GM12872 (cell line): ENCODE results near the gene PAPOLA.

ENCODE experiments used
- TF ChIP-seq, protein P1 (sequence below): IDR thresholded peaks from 3 replicates; pipeline ENCODE4 v1.5.1; 2011; ENCODE audit warnings: low read depth, mild to moderate bottlenecking, low read length, moderate library complexity; ENCODE audit not compliant: insufficient read depth

Gene PAPOLA

DNA sequence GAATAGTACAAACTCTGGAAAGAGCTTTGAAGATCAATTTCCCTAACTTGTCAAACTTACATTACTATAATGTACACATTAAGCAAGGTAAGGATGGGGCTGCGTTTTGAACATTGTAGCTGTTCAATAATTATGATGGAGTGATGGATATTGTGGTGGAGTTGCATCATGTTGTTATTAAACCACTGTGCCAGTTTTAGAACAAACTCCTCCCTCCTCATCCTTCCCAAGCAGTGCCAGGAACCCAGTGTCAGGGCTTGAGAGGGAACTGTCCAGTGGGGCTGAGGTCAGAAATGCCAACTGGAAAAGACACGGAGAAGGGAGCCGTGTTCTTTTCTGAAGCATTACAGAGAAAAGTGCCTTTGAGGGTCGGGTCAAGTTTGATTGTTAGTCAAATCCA, 31.9 kb upstream of the PAPOLA start:
- TF ChIP-seq, protein P1, sequence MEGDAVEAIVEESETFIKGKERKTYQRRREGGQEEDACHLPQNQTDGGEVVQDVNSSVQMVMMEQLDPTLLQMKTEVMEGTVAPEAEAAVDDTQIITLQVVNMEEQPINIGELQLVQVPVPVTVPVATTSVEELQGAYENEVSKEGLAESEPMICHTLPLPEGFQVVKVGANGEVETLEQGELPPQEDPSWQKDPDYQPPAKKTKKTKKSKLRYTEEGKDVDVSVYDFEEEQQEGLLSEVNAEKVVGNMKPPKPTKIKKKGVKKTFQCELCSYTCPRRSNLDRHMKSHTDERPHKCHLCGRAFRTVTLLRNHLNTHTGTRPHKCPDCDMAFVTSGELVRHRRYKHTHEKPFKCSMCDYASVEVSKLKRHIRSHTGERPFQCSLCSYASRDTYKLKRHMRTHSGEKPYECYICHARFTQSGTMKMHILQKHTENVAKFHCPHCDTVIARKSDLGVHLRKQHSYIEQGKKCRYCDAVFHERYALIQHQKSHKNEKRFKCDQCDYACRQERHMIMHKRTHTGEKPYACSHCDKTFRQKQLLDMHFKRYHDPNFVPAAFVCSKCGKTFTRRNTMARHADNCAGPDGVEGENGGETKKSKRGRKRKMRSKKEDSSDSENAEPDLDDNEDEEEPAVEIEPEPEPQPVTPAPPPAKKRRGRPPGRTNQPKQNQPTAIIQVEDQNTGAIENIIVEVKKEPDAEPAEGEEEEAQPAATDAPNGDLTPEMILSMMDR, result no peak

DNA sequence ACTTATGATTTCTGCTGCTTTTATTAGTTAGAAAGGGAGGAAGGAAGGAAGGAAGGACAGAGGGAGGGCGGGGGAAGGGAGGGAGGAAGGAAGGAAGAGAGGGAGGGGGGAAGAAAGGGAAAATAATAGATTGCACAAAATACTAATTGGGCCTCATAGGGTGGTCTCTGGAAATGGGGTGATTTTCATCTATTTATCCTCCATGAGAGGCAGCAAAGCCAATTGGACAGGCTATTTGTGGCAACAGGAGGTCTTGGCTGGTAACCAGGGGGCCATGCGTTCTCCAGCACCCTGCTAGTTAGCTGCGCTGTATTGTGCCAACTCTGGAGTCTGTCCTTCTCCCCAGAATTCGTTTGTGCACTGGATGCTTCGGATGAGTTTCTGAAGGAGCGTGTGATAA, 24.1 kb upstream of the PAPOLA start:
- TF ChIP-seq, protein P1, result no peak

DNA sequence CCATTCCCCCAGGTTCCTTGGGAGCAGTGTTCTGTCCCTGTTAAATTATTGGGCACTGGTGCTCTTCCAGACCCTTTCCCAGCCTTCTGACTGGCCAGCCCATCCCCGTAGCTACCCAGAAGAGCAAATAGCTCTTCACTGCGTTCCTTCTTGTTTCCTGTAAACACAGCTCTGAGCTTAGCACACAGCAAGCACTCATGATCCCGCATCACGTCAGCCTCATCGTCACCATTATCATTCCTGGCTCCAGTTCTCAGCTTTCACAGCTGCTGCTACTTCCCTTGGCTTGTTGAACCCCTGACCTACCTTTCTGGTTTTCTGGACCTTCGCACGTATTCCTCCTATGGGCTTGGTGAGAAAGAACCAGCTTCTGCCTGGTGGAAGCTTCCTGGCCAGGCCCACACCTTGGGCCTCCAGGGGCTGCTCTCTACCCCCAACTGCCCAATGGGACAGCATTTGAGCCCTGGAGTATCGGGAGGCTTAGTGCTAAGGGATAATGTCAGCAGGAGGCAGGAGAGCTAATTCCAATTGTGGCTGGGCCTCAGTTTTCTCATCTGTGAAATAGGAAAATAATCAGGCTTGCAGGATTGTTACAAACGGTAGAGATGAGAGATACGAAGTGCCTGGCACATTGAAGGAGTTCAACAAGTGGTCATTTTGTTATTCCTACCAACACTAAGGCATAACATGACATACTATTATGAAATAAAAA, 22.6 kb upstream of the PAPOLA start:
- TF ChIP-seq, protein P1, result no peak

DNA sequence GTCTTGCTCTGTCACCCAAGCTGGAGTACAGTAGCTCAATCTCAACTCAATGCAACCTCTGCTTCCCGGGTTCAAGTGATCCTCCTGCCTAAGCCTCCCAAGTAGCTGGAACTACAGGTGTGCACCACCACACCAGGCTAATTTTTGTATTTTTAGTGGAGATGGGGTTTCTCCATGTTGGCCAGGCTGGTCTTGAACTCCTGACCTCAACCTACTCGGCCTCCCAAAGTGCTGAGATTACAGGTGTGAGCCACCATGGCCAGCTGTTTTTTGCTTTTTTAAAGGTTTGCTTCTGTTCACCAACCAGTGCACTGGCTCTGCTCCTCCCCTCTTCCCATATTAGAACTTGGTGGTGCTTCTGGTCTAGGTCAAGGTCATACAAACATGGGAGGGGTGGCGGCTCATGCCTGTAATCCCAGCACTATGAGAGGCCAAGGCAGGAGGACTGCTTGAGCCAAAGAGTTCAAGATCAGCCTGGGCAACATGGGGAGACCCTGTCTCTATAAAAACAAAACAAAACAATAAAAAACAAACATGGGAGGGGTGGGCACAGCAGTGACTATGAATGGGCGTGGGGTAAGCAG, 20.4 kb upstream of the PAPOLA start:
- TF ChIP-seq, protein P1, result no peak

DNA sequence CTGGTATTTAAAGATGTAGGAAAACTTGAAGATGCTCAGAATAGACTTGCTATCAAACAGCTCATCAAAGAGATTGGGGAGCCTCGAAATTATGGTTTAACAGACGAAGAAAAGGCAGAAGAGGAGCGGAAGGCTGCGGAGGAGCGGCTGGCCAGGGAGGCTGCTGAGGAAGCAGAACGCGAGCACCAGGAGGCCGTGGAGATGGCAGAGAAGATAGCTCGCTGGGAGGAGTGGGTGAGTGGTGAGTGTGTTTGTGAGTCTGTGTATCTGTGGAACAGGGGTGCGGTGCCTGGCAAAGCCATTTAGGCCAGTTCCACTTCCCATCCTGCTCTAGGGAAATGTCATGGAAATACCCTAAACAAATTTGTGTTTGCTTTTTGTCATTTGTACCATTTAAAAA, 19.2 kb upstream of the PAPOLA start:
- TF ChIP-seq, protein P1, result no peak

DNA sequence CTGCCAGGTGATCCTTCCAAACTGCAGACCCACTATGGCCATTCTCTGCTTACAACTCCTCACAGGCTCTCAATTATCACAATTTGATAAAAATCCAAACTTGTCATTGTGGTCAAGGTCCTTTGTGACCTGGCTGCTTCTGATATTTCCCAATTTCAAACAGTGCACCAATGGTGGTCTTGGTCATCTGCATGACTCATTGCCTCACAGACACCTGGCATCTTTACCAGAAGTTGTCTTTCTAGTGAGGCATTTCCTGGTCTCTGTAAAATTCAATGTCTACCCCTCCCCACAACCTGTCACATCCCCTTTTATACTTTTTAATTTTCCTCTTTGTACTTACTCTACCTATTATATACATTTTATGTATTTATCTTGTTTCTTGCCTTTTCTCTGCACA, 17.8 kb upstream of the PAPOLA start:
- TF ChIP-seq, protein P1, result no peak

DNA sequence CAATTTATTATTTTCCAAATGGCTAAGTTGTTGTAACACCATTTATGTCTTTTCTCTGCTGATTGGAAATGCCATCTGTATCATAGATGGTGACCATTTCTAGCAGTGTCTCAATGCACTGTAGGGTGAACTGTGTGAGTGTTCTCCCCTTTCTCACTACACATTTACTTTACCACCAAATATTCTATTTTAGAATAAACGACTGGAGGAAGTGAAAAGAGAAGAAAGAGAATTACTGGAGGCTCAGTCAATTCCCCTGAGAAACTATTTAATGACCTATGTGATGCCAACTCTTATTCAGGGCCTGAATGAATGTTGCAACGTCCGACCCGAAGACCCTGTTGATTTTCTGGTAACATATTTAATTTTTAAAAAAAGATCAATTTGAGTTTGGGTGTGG, 15.5 kb upstream of the PAPOLA start:
- TF ChIP-seq, protein P1, result no peak
